Activated T-cell treated with anti-CD3 and anti-CD28 coated beads, Interleukin-2, amount 50 U/mL, for 1 hour (primary cell): ENCODE results near the gene SH2D2A.

ENCODE experiments used
- DNase-seq: peaks from one replicate; pipeline ENCODE4 v3.0.0-alpha.2; 2020

Gene SH2D2A

GRCh38 chr1:156802421-156802935 is 14.2 kb downstream of the SH2D2A start:
- DNase-seq: no peak

GRCh38 chr1:156801409-156802121 is 15.1 kb downstream of the SH2D2A start:
- peak; percentile 31 for DNase-seq

GRCh38 chr1:156797212-156797871 is 19.3 kb downstream of the SH2D2A start:
- DNase-seq: peak; percentile 60

- DNase-seq: no peak
Observed at GRCh38 chr1:156796340-156797097, 20.1 kb downstream of the SH2D2A start.

GRCh38 chr1:156795787-156796186 is 20.9 kb downstream of the SH2D2A start:
- no peak for DNase-seq

- no peak for DNase-seq
Observed at GRCh38 chr1:156795374-156795733, 21.3 kb downstream of the SH2D2A start.

GRCh38 chr1:156794506-156795373 is 21.9 kb downstream of the SH2D2A start:
- no peak for DNase-seq

- no peak for DNase-seq
Observed at GRCh38 chr1:156789621-156790318, 26.9 kb downstream of the SH2D2A start.

GRCh38 chr1:156788136-156788535 is 28.5 kb downstream of the SH2D2A start:
- no peak for DNase-seq

- DNase-seq: no peak
Observed at GRCh38 chr1:156786640-156787039, 30.0 kb downstream of the SH2D2A start.

GRCh38 chr1:156785458-156785857 is 31.2 kb downstream of the SH2D2A start:
- no peak for DNase-seq

- no peak for DNase-seq
Observed at GRCh38 chr1:156781585-156782186, 35.0 kb downstream of the SH2D2A start.

GRCh38 chr1:156777573-156777972 is 39.1 kb downstream of the SH2D2A start:
- DNase-seq: no peak

GRCh38 chr1:156776942-156777341 is 39.7 kb downstream of the SH2D2A start:
- DNase-seq: no peak

GRCh38 chr1:156775799-156776198 is 40.8 kb downstream of the SH2D2A start:
- DNase-seq: no peak

- no peak for DNase-seq
Observed at GRCh38 chr1:156773607-156774006, 43.0 kb downstream of the SH2D2A start.

- DNase-seq: no peak
Observed at GRCh38 chr1:156772728-156773497, 43.7 kb downstream of the SH2D2A start.

- no peak for DNase-seq
Observed at GRCh38 chr1:156772222-156772621, 44.4 kb downstream of the SH2D2A start.

- no peak for DNase-seq
Observed at GRCh38 chr1:156768610-156769295, 47.9 kb downstream of the SH2D2A start.
